Measurements from ENCODE around the gene KCNQ1.

The KCNQ1 gene

GRCh38 chr11:2739531-2740274 is 294.9 kb downstream of the KCNQ1 start:
- ATAC-seq = no peak
- TF ChIP-seq CREB5 (CRISPR knock-in tag; IDR thresholded peaks at IDR 0.05; ENCODE audit: low read depth) (no peak), CSRNP3 (CRISPR knock-in tag; IDR thresholded peaks at IDR 0.05) (no peak), POU6F1 (CRISPR knock-in tag; IDR thresholded peaks at IDR 0.05; ENCODE audit: borderline replicate concordance, low read depth) (no peak), ZNF565 (CRISPR knock-in tag; conservative IDR thresholded peaks at IDR 0.05; ENCODE audit: low read depth) (no peak), ZNF70 (CRISPR knock-in tag; IDR thresholded peaks at IDR 0.05) (no peak), SNAI2 (CRISPR knock-in tag; IDR thresholded peaks at IDR 0.05) (no peak), PATZ1 (CRISPR knock-in tag; IDR thresholded peaks at IDR 0.05; ENCODE audit: borderline replicate concordance) (no peak), BACH2 (CRISPR knock-in tag; IDR thresholded peaks at IDR 0.05; ENCODE audit: borderline replicate concordance) (no peak), GLIS3 (CRISPR knock-in tag; IDR thresholded peaks at IDR 0.05) (no peak), RARB (CRISPR knock-in tag; IDR thresholded peaks at IDR 0.05) (no peak), PPARA (CRISPR knock-in tag; IDR thresholded peaks at IDR 0.05; ENCODE audit: borderline replicate concordance) (no peak)

GRCh38 chr11:2740275-2740940 is 295.6 kb downstream of the KCNQ1 start:
- TF ChIP-seq ZNF565 (CRISPR knock-in tag; conservative IDR thresholded peaks at IDR 0.05; ENCODE audit: low read depth) = no peak
- no peak for TF ChIP-seq CSRNP3 (CRISPR knock-in tag; IDR thresholded peaks at IDR 0.05)
- TF ChIP-seq CREB5 (CRISPR knock-in tag; IDR thresholded peaks at IDR 0.05; ENCODE audit: low read depth) = no peak
- no peak for TF ChIP-seq PPARA (CRISPR knock-in tag; IDR thresholded peaks at IDR 0.05; ENCODE audit: borderline replicate concordance)
- TF ChIP-seq CSDC2 (CRISPR knock-in tag; IDR thresholded peaks at IDR 0.05) = no peak
- no peak for TF ChIP-seq TCF4 (CRISPR knock-in tag; IDR thresholded peaks at IDR 0.05; ENCODE audit: borderline replicate concordance)
- TF ChIP-seq PATZ1 (CRISPR knock-in tag; IDR thresholded peaks at IDR 0.05; ENCODE audit: borderline replicate concordance) = no peak
- TF ChIP-seq TOX (CRISPR knock-in tag; IDR thresholded peaks at IDR 0.05; ENCODE audit: borderline replicate concordance) = no peak
- no peak for TF ChIP-seq OSR1 (CRISPR knock-in tag; IDR thresholded peaks at IDR 0.05)
- TF ChIP-seq RARB (CRISPR knock-in tag; IDR thresholded peaks at IDR 0.05) = no peak
- no peak for TF ChIP-seq ZFP30 (CRISPR knock-in tag; IDR thresholded peaks at IDR 0.05)
- no peak for TF ChIP-seq ZC3H10 (CRISPR knock-in tag; IDR thresholded peaks at IDR 0.05)
- no peak for TF ChIP-seq ISL1 (CRISPR knock-in tag; IDR thresholded peaks at IDR 0.05)
- no peak for TF ChIP-seq ESRRG (CRISPR knock-in tag; IDR thresholded peaks at IDR 0.05)
- TF ChIP-seq POU6F1 (CRISPR knock-in tag; IDR thresholded peaks at IDR 0.05; ENCODE audit: borderline replicate concordance, low read depth) = no peak
- no peak for ATAC-seq

Measured in SK-N-SH treated with all-trans-retinoic acid at 6 μM for 48 hours (cell line).